IMR-90 (cell line): ENCODE measurements around the gene SUN1. TPM values are rescaled to one million over a fixed set of nuclear protein-coding genes. Genes with fewer than 3 reads are reported as not detected.

Experiments
- ATAC-seq: fragments of 200-7000 bp; cut with Tn5 transposase; 2 replicates; pipeline ENCODE4 v1.9.1; 2020; ENCODE audit warnings: low read depth, mild to moderate bottlenecking, moderate library complexity
- BruUV-seq: library from RNA; stranded (reverse); fragments of 400-500 nt; replicated peaks from 2 replicates; lab custom pipeline; 2021; lab: Mats Ljungman, UMichigan
- CTCF ChIA-PET: fragments of 300-600 bp; formaldehyde crosslinking; extraction: SDS; loops from one replicate; lab custom pipeline; 2021; ENCODE audit warnings: antibody characterized with exemption; lab: Yijun Ruan, JAX
- POLR2A ChIA-PET: fragments of 300-600 bp; sonication (Branson Sonifier 250); formaldehyde crosslinking; loops from one replicate; lab custom pipeline; 2022; ENCODE audit warnings: antibody characterized with exemption; ENCODE audit not compliant: unreplicated experiment; lab: Charles Lee
- DNase-seq: peaks from one replicate; pipeline ENCODE4 v3.0.0; 2013
- H2AFZ ChIP-seq: replicated peaks from 2 replicates; pipeline ENCODE3; 2013; ENCODE audit warnings: low read length, mild to moderate bottlenecking; ENCODE audit not compliant: poor library complexity
- H2AK5ac ChIP-seq: 2 replicates; pipeline ENCODE4 v1.6.1; 2013; ENCODE audit warnings: low read depth, low read length, inconsistent platforms
- H2AK9ac ChIP-seq: replicated peaks from 2 replicates; pipeline ENCODE3; 2013; ENCODE audit warnings: mild to moderate bottlenecking, low read depth, low read length, moderate library complexity; ENCODE audit not compliant: poor library complexity
- H2BK120ac ChIP-seq: 2 replicates; pipeline ENCODE4 v1.6.1; 2013; ENCODE audit warnings: low read depth, low read length, inconsistent platforms
- H2BK15ac ChIP-seq: 3 replicates; pipeline ENCODE4 v1.6.1; 2013; ENCODE audit warnings: low read depth, low read length, inconsistent platforms
- H2BK20ac ChIP-seq: 2 replicates; pipeline ENCODE4 v1.6.1; 2013; ENCODE audit warnings: low read depth, mild to moderate bottlenecking, inconsistent platforms, low read length, moderate library complexity
- H2BK5ac ChIP-seq: 2 replicates; pipeline ENCODE4 v1.6.1; 2013; ENCODE audit warnings: mild to moderate bottlenecking, low read depth, low read length, inconsistent platforms; ENCODE audit not compliant: poor library complexity, severe bottlenecking
- H3K14ac ChIP-seq: replicated peaks from 2 replicates; pipeline ENCODE4 v1.6.1; 2013; ENCODE audit warnings: low read depth, low read length, inconsistent platforms
- H3K18ac ChIP-seq: 2 replicates; pipeline ENCODE4 v1.6.1; 2013; ENCODE audit warnings: low read depth, low read length, control low read depth
- H3K23ac ChIP-seq: 2 replicates; pipeline ENCODE4 v1.6.1; 2013; ENCODE audit warnings: low read depth, low read length, inconsistent platforms
- H3K27ac ChIP-seq: 2 replicates; pipeline ENCODE4 v1.5.1; 2013; ENCODE audit warnings: mild to moderate bottlenecking, control low read depth, low read length; ENCODE audit not compliant: insufficient read depth
- H3K27me3 ChIP-seq: 2 replicates; pipeline ENCODE4 v1.6.1; 2013; ENCODE audit warnings: low read length; ENCODE audit not compliant: control insufficient read depth, insufficient read depth
- H3K36me3 ChIP-seq: 2 replicates; pipeline ENCODE4 v1.6.1; 2013; ENCODE audit warnings: low read length, mixed read lengths; ENCODE audit not compliant: control insufficient read depth, insufficient read depth
- H3K4ac ChIP-seq: 2 replicates; pipeline ENCODE4 v1.6.1; 2013; ENCODE audit warnings: low read depth, low read length, inconsistent platforms
- H3K4me1 ChIP-seq: 2 replicates; pipeline ENCODE4 v1.6.1; 2013; ENCODE audit warnings: low read length, mixed read lengths; ENCODE audit not compliant: control insufficient read depth, insufficient read depth
- H3K4me2 ChIP-seq: 2 replicates; pipeline ENCODE4 v1.6.1; 2013; ENCODE audit warnings: low read depth, mild to moderate bottlenecking, control low read depth, low read length, moderate library complexity
- H3K4me3 ChIP-seq: 2 replicates; pipeline ENCODE4 v1.5.1; 2013; ENCODE audit warnings: low read depth, mild to moderate bottlenecking, control low read depth, low read length, moderate library complexity; ENCODE audit not compliant: insufficient read depth
- H3K56ac ChIP-seq: 2 replicates; pipeline ENCODE4 v1.6.1; 2013; ENCODE audit warnings: low read length, inconsistent platforms; ENCODE audit not compliant: insufficient read depth; ENCODE audit errors: extremely low read depth
- H3K79me1 ChIP-seq, 2 experiments: 2 replicates each; pipeline ENCODE4 v1.6.1; 2013; ENCODE audit warnings: low read length in 2 of 2, inconsistent platforms in 1 of 2, low read depth in 1 of 2
- H3K9ac ChIP-seq: 2 replicates; pipeline ENCODE4 v1.6.1; 2013; ENCODE audit warnings: low read depth, low read length, control low read depth
- H3K9me1 ChIP-seq: 2 replicates; pipeline ENCODE4 v1.6.1; 2013; ENCODE audit warnings: low read length, inconsistent platforms; ENCODE audit not compliant: insufficient read depth
- H3K9me3 ChIP-seq: 2 replicates; pipeline ENCODE4 v1.6.1; 2013; ENCODE audit warnings: low read length; ENCODE audit not compliant: control insufficient read depth, insufficient read depth
- H4K20me1 ChIP-seq: 2 replicates; pipeline ENCODE4 v1.6.1; 2013; ENCODE audit warnings: low read length, inconsistent platforms; ENCODE audit not compliant: insufficient read depth
- H4K5ac ChIP-seq: 2 replicates; pipeline ENCODE4 v1.6.1; 2013; ENCODE audit warnings: mild to moderate bottlenecking, low read depth, low read length, control low read depth
- H4K8ac ChIP-seq, 2 experiments: 2 replicates each; pipeline ENCODE4 v1.6.1; 2013; ENCODE audit warnings: low read depth in 2 of 2, low read length in 2 of 2, control low read depth in 1 of 2, inconsistent platforms in 1 of 2
- H4K91ac ChIP-seq: 2 replicates; pipeline ENCODE4 v1.6.1; 2013; ENCODE audit warnings: low read depth, low read length, inconsistent platforms; ENCODE audit not compliant: insufficient read depth
- CEBPB ChIP-seq: IDR thresholded peaks from 2 replicates; pipeline ENCODE4 v1.6.1; 2012; ENCODE audit warnings: low read depth, low read length, improper control_type of control experiment
- FOS ChIP-seq: fragments of 150-350 bp; IDR thresholded peaks from 2 replicates; pipeline ENCODE4 v1.6.1; 2016; ENCODE audit warnings: low read depth, low read length
- MAZ ChIP-seq: IDR thresholded peaks from 2 replicates; pipeline ENCODE4 v1.6.1; 2012; ENCODE audit warnings: low read depth, mild to moderate bottlenecking, low read length, improper control_type of control experiment, moderate library complexity, borderline replicate concordance
- NFE2L2 ChIP-seq: fragments of 150-350 bp; IDR thresholded peaks from 2 replicates; pipeline ENCODE4 v1.6.1; 2016; ENCODE audit warnings: low read depth, mild to moderate bottlenecking, low read length
- WGBS, 2 experiments: methylation state at CpG; one replicate each; pipeline versions ENCODE4 v1.1.5 to v1.1.7; 2013; ENCODE audit warnings: missing lambda C conversion rate in 2 of 2; ENCODE audit not compliant: insufficient read length in 1 of 2; ENCODE audit errors: extremely low coverage in 2 of 2; 5-methylcytosine and 5-hydroxymethylcytosine counted together
- dilution Hi-C: fragments of 300-500 bp; cut with HindIII; formaldehyde crosslinking; loops from one replicate; pipeline ENCODE4 v1.14.3; 2018; ENCODE audit warnings: low sequenced_read_pairs; ENCODE audit not compliant: unreplicated experiment
- in situ Hi-C: fragments of 300-500 bp; cut with MboI; formaldehyde crosslinking; loops from 3 replicates; pipeline ENCODE4 v1.14.3; 2019; ENCODE audit warnings: low sequenced_read_pairs, inconsistent platforms, mixed read lengths
- intact Hi-C: fragments of 100-400 bp; cut with micrococcal nuclease; formaldehyde crosslinking; loops from 2 replicates; pipeline ENCODE4 v1.10.0; 2022
- polyA plus RNA-seq, 3 experiments: library from polyadenylated mRNA; depleted of rRNA; stranded (reverse); fragments of >200 nt; gene quantifications; 2 replicates each; pipeline ENCODE4 v1.2.3, GENCODE V29; 2012; ENCODE audit warnings: low replicate concordance in 1 of 3
- total RNA-seq: library from RNA; depleted of rRNA; stranded (reverse); fragments of >200 nt; gene quantifications from 2 replicates; pipeline ENCODE4 v1.2.3, GENCODE V29; 2012

The SUN1 gene
- total and polyA plus RNA-seq, 2 of the 4 experiments (the other 2 are of a cell fraction): 113 to 239 TPM

GRCh38 chr7:835485-836401 lies 3.5 kb downstream of the SUN1 start:
- Histone ChIP-seq H3K14ac (peak overlapping the region; percentile 37; the same call in 1 of the 2 replicates), H4K20me1 (peaks cover 53% of the 10 kb centered on the region), H3K36me3 (peaks cover 22% of the 10 kb centered on the region), H3K4me1 (peaks cover 15% of the 10 kb centered on the region), H4K5ac (no peak overlapping the region), H3K4me2 (no peak overlapping the region), H3K9me1 (peaks cover 17% of the 10 kb centered on the region), H3K27me3 (no peaks in the 10 kb centered on the region), H2BK20ac (no peak overlapping the region), H3K9ac (no peak overlapping the region), H4K91ac (no peak overlapping the region), H3K23ac (no peak overlapping the region), H2AK5ac (peak overlapping the region; percentile 66), H3K27ac (no peak overlapping the region), H3K4ac (peak overlapping the region; percentile 8; the same call in 1 of the 2 replicates), H2BK120ac (no peak overlapping the region), H3K79me1 (peaks cover 33 to 83% of the 10 kb centered on the region in 2 experiments), H3K9me3 (no peaks in the 10 kb centered on the region), H2AFZ (peak overlapping the region; percentile 40), H2BK5ac (no peak overlapping the region), H2BK15ac (no peak overlapping the region; the same call in 2 of the 3 replicates), H4K8ac (0 out of 4 replicates have a peak overlapping the region, but pooled peaks of 1 of the 2 experiments have one; percentile 34), H3K4me3 (no peak overlapping the region), H2AK9ac (peak overlapping the region; percentile 52), H3K56ac (no peak overlapping the region), H3K18ac (no peak overlapping the region)
- no peak for TF ChIP-seq MAZ
- TF ChIP-seq NFE2L2: no peak
- TF ChIP-seq FOS: no peak
- TF ChIP-seq CEBPB: no peak
- CTCF ChIA-PET: interaction anchor here (1.1 to 1.4 kb wide), 2 partner anchors 11 to 22 kb away, joined by 3 to 5 read pairs; no protein-coding TSS in a partner anchor
- in situ Hi-C loops: no loop called here
- no peak for ATAC-seq
- 73% methylated on average over 2 of the region's 27 CpGs; no CpG with 5 or more reads in 1 of the 2 experiments for WGBS, 2 experiments
- no TSS peak for BruUV-seq
- DNase-seq: no peak
- intact Hi-C loops: no loop called here
- dilution Hi-C loops: no loop called here
- POLR2A ChIA-PET: no interaction called here
